ENCODE measurements around the gene MPPED1.

Gene MPPED1

GRCh38 chr22:43451371-43452050 lies 39.7 kb downstream of the MPPED1 start:
- peaks cover 7% of the 10 kb centered on the region for H3K4me1 ChIP-seq (ENCODE audit: control insufficient read depth, insufficient read depth, low read length)

GRCh38 chr22:43455846-43456245 lies 44.0 kb downstream of the MPPED1 start:
- H3K9ac ChIP-seq (ENCODE audit: low read length), result no peak overlapping the region
- H3K9me3 ChIP-seq (ENCODE audit: control insufficient read depth, insufficient read depth, low read depth, low read length), result peaks cover 5% of the 10 kb centered on the region; the same call in 1 of the 2 replicates
- peaks cover 7% of the 10 kb centered on the region for H3K4me1 ChIP-seq (ENCODE audit: control insufficient read depth, insufficient read depth, low read length)
- H3K27me3 ChIP-seq (ENCODE audit: control insufficient read depth, insufficient read depth, low read length), result no peaks in the 10 kb centered on the region
- H3K4me3 ChIP-seq (ENCODE audit: low read depth, low read length), result no peak overlapping the region
- no peak overlapping the region for H3K27ac ChIP-seq (ENCODE audit: low read depth, low read length)
- no peaks in the 10 kb centered on the region for H3K36me3 ChIP-seq (ENCODE audit: control insufficient read depth, insufficient read depth, low read length)

More at GRCh38 chr22:43451371-43452050, 39.7 kb downstream of the MPPED1 start:
- no peak overlapping the region for H3K27ac ChIP-seq (ENCODE audit: low read depth, low read length)
- no peaks in the 10 kb centered on the region for H3K9me3 ChIP-seq (ENCODE audit: control insufficient read depth, insufficient read depth, low read depth, low read length)
- H3K4me3 ChIP-seq (ENCODE audit: low read depth, low read length), result no peak overlapping the region
- no peak overlapping the region for H3K9ac ChIP-seq (ENCODE audit: low read length)
- no peaks in the 10 kb centered on the region for H3K36me3 ChIP-seq (ENCODE audit: control insufficient read depth, insufficient read depth, low read length)
- no peaks in the 10 kb centered on the region for H3K27me3 ChIP-seq (ENCODE audit: control insufficient read depth, insufficient read depth, low read length)

- H3K4me3 ChIP-seq (ENCODE audit: low read depth, low read length), result no peak overlapping the region
Observed at GRCh38 chr22:43457002-43457401, 45.2 kb downstream of the MPPED1 start.

GRCh38 chr22:43462701-43463100 lies 50.9 kb downstream of the MPPED1 start:
- Histone ChIP-seq H3K9ac (ENCODE audit: low read length) (no peak overlapping the region), H3K4me3 (ENCODE audit: low read depth, low read length) (no peak overlapping the region), H3K27me3 (ENCODE audit: control insufficient read depth, insufficient read depth, low read length) (peaks cover 16% of the 10 kb centered on the region; the same call in 1 of the 2 replicates), H3K9me3 (ENCODE audit: control insufficient read depth, insufficient read depth, low read depth, low read length) (peaks cover 10% of the 10 kb centered on the region), H3K27ac (ENCODE audit: low read depth, low read length) (no peak overlapping the region), H3K4me1 (ENCODE audit: control insufficient read depth, insufficient read depth, low read length) (no peaks in the 10 kb centered on the region), H3K36me3 (ENCODE audit: control insufficient read depth, insufficient read depth, low read length) (no peaks in the 10 kb centered on the region)

More at GRCh38 chr22:43457002-43457401, 45.2 kb downstream of the MPPED1 start:
- H3K27me3 ChIP-seq (ENCODE audit: control insufficient read depth, insufficient read depth, low read length), result no peaks in the 10 kb centered on the region
- H3K9me3 ChIP-seq (ENCODE audit: control insufficient read depth, insufficient read depth, low read depth, low read length), result peaks cover 6% of the 10 kb centered on the region; the same call in 1 of the 2 replicates
- H3K9ac ChIP-seq (ENCODE audit: low read length), result no peak overlapping the region
- peaks cover 7% of the 10 kb centered on the region for H3K4me1 ChIP-seq (ENCODE audit: control insufficient read depth, insufficient read depth, low read length)
- no peak overlapping the region for H3K27ac ChIP-seq (ENCODE audit: low read depth, low read length)
- no peaks in the 10 kb centered on the region for H3K36me3 ChIP-seq (ENCODE audit: control insufficient read depth, insufficient read depth, low read length)

- H3K36me3 ChIP-seq (ENCODE audit: control insufficient read depth, insufficient read depth, low read length), result no peaks in the 10 kb centered on the region
- no peaks in the 10 kb centered on the region for H3K4me1 ChIP-seq (ENCODE audit: control insufficient read depth, insufficient read depth, low read length)
- H3K27ac ChIP-seq (ENCODE audit: low read depth, low read length), result no peak overlapping the region
- H3K9ac ChIP-seq (ENCODE audit: low read length), result no peak overlapping the region
- peaks cover 32% of the 10 kb centered on the region; the same call in 1 of the 2 replicates for H3K27me3 ChIP-seq (ENCODE audit: control insufficient read depth, insufficient read depth, low read length)
- no peak overlapping the region for H3K4me3 ChIP-seq (ENCODE audit: low read depth, low read length)
- peaks cover 10% of the 10 kb centered on the region for H3K9me3 ChIP-seq (ENCODE audit: control insufficient read depth, insufficient read depth, low read depth, low read length)
Observed at GRCh38 chr22:43464809-43465208, 53.0 kb downstream of the MPPED1 start.

GRCh38 chr22:43465291-43466015 lies 53.6 kb downstream of the MPPED1 start:
- Histone ChIP-seq H3K27me3 (ENCODE audit: control insufficient read depth, insufficient read depth, low read length) (peaks cover 32% of the 10 kb centered on the region; the same call in 1 of the 2 replicates), H3K4me1 (ENCODE audit: control insufficient read depth, insufficient read depth, low read length) (no peaks in the 10 kb centered on the region), H3K9me3 (ENCODE audit: control insufficient read depth, insufficient read depth, low read depth, low read length) (peaks cover 8% of the 10 kb centered on the region), H3K27ac (ENCODE audit: low read depth, low read length) (no peak overlapping the region), H3K36me3 (ENCODE audit: control insufficient read depth, insufficient read depth, low read length) (no peaks in the 10 kb centered on the region), H3K4me3 (ENCODE audit: low read depth, low read length) (no peak overlapping the region), H3K9ac (ENCODE audit: low read length) (no peak overlapping the region)

GRCh38 chr22:43466710-43467109 lies 54.9 kb downstream of the MPPED1 start:
- H3K36me3 ChIP-seq (ENCODE audit: control insufficient read depth, insufficient read depth, low read length), result no peaks in the 10 kb centered on the region
- no peak overlapping the region for H3K9ac ChIP-seq (ENCODE audit: low read length)
- no peaks in the 10 kb centered on the region for H3K4me1 ChIP-seq (ENCODE audit: control insufficient read depth, insufficient read depth, low read length)
- H3K4me3 ChIP-seq (ENCODE audit: low read depth, low read length), result no peak overlapping the region
- H3K9me3 ChIP-seq (ENCODE audit: control insufficient read depth, insufficient read depth, low read depth, low read length), result peaks cover 4% of the 10 kb centered on the region; the same call in 1 of the 2 replicates
- peaks cover 37% of the 10 kb centered on the region; the same call in 1 of the 2 replicates for H3K27me3 ChIP-seq (ENCODE audit: control insufficient read depth, insufficient read depth, low read length)
- H3K27ac ChIP-seq (ENCODE audit: low read depth, low read length), result no peak overlapping the region

- H3K9ac ChIP-seq (ENCODE audit: low read length), result no peak overlapping the region
- H3K4me1 ChIP-seq (ENCODE audit: control insufficient read depth, insufficient read depth, low read length), result no peaks in the 10 kb centered on the region
- H3K4me3 ChIP-seq (ENCODE audit: low read depth, low read length), result no peak overlapping the region
- peaks cover 4% of the 10 kb centered on the region; the same call in 1 of the 2 replicates for H3K9me3 ChIP-seq (ENCODE audit: control insufficient read depth, insufficient read depth, low read depth, low read length)
- H3K27ac ChIP-seq (ENCODE audit: low read depth, low read length), result no peak overlapping the region
- H3K36me3 ChIP-seq (ENCODE audit: control insufficient read depth, insufficient read depth, low read length), result no peaks in the 10 kb centered on the region
- peaks cover 37% of the 10 kb centered on the region; the same call in 1 of the 2 replicates for H3K27me3 ChIP-seq (ENCODE audit: control insufficient read depth, insufficient read depth, low read length)
Observed at GRCh38 chr22:43467216-43467940, 55.6 kb downstream of the MPPED1 start.

GRCh38 chr22:43470253-43470652 lies 58.4 kb downstream of the MPPED1 start:
- no peaks in the 10 kb centered on the region for H3K9me3 ChIP-seq (ENCODE audit: control insufficient read depth, insufficient read depth, low read depth, low read length)
- H3K4me1 ChIP-seq (ENCODE audit: control insufficient read depth, insufficient read depth, low read length), result no peaks in the 10 kb centered on the region
- no peak overlapping the region for H3K4me3 ChIP-seq (ENCODE audit: low read depth, low read length)
- no peaks in the 10 kb centered on the region for H3K36me3 ChIP-seq (ENCODE audit: control insufficient read depth, insufficient read depth, low read length)
- H3K27ac ChIP-seq (ENCODE audit: low read depth, low read length), result no peak overlapping the region
- H3K27me3 ChIP-seq (ENCODE audit: control insufficient read depth, insufficient read depth, low read length), result peaks cover 37% of the 10 kb centered on the region; the same call in 1 of the 2 replicates
- no peak overlapping the region for H3K9ac ChIP-seq (ENCODE audit: low read length)

GRCh38 chr22:43470941-43471585 lies 59.2 kb downstream of the MPPED1 start:
- peaks cover 35% of the 10 kb centered on the region; the same call in 1 of the 2 replicates for H3K27me3 ChIP-seq (ENCODE audit: control insufficient read depth, insufficient read depth, low read length)

More at GRCh38 chr22:43470941-43471585, 59.2 kb downstream of the MPPED1 start:
- Histone ChIP-seq H3K27ac (ENCODE audit: low read depth, low read length) (no peak overlapping the region), H3K36me3 (ENCODE audit: control insufficient read depth, insufficient read depth, low read length) (no peaks in the 10 kb centered on the region), H3K4me1 (ENCODE audit: control insufficient read depth, insufficient read depth, low read length) (no peaks in the 10 kb centered on the region), H3K9me3 (ENCODE audit: control insufficient read depth, insufficient read depth, low read depth, low read length) (no peaks in the 10 kb centered on the region), H3K4me3 (ENCODE audit: low read depth, low read length) (no peak overlapping the region), H3K9ac (ENCODE audit: low read length) (no peak overlapping the region)
